Measurements from ENCODE around the gene RAC2.

GRCh38 chr22:37194750-37195149, 49.3 kb downstream of the RAC2 start:
- TF ChIP-seq, protein P1, sequence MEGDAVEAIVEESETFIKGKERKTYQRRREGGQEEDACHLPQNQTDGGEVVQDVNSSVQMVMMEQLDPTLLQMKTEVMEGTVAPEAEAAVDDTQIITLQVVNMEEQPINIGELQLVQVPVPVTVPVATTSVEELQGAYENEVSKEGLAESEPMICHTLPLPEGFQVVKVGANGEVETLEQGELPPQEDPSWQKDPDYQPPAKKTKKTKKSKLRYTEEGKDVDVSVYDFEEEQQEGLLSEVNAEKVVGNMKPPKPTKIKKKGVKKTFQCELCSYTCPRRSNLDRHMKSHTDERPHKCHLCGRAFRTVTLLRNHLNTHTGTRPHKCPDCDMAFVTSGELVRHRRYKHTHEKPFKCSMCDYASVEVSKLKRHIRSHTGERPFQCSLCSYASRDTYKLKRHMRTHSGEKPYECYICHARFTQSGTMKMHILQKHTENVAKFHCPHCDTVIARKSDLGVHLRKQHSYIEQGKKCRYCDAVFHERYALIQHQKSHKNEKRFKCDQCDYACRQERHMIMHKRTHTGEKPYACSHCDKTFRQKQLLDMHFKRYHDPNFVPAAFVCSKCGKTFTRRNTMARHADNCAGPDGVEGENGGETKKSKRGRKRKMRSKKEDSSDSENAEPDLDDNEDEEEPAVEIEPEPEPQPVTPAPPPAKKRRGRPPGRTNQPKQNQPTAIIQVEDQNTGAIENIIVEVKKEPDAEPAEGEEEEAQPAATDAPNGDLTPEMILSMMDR (IDR thresholded peaks at IDR 0.05; ENCODE audit: control extremely low read depth in 1 of 3, insufficient read depth in 1 of 3, low read depth in 1 of 3, low read length in 3 of 3): no peak
- no peak for TF ChIP-seq POLR2A (IDR thresholded peaks at IDR 0.05; ENCODE audit: control extremely low read depth in 1 of 2, low read depth in 2 of 2, low read length in 2 of 2)
- no peak for TF ChIP-seq POLR2AphosphoS5 (IDR thresholded peaks at IDR 0.05; ENCODE audit: low read depth, low read length)
